Measurements from ENCODE around the gene EREG. TPM values are rescaled to one million over a fixed set of nuclear protein-coding genes. Genes with fewer than 3 reads are reported as not detected.

EREG gene
- total RNA-seq, 2 experiments from 2014 or later, result not detected

DNA sequence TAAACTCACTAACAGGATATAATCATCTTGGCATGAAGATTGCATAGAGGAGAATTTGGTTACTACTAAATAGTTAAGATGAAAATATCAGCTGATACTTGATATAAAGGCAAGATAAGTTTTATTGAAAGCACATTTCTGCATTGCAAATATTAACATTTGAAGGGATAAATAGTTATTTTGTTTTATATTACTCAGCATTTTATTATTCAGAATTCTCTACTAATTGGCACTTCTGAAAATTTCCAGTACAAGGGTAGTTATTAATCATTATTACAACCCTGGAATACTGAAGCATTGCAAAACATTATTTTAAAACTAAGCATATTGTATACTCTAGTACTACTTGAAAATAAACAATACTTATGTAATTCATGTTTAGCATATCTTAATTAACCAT, 47.3 kb downstream of the EREG start:
- ATAC-seq (no peak), DNase-seq (no peak)
- Mint-ChIP-seq H3K36me3 (ENCODE audit: low read depth) (no peaks in the 10 kb centered on the region), H3K4me3 (no peak overlapping the region), H3K27me3 (peaks cover 4% of the 10 kb centered on the region), H3K27ac (no peak overlapping the region), H3K9me3 (no peaks in the 10 kb centered on the region), H3K4me1 (ENCODE audit: low read depth) (no peaks in the 10 kb centered on the region)
- intact Hi-C loops (cut with micrococcal nuclease), result no loop called here
- POLR2A ChIA-PET, result no interaction called here
- TF ChIP-seq, protein P1, sequence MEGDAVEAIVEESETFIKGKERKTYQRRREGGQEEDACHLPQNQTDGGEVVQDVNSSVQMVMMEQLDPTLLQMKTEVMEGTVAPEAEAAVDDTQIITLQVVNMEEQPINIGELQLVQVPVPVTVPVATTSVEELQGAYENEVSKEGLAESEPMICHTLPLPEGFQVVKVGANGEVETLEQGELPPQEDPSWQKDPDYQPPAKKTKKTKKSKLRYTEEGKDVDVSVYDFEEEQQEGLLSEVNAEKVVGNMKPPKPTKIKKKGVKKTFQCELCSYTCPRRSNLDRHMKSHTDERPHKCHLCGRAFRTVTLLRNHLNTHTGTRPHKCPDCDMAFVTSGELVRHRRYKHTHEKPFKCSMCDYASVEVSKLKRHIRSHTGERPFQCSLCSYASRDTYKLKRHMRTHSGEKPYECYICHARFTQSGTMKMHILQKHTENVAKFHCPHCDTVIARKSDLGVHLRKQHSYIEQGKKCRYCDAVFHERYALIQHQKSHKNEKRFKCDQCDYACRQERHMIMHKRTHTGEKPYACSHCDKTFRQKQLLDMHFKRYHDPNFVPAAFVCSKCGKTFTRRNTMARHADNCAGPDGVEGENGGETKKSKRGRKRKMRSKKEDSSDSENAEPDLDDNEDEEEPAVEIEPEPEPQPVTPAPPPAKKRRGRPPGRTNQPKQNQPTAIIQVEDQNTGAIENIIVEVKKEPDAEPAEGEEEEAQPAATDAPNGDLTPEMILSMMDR (IDR thresholded peaks at IDR 0.05), result no peak
- CTCF ChIA-PET, result no interaction called here

DNA sequence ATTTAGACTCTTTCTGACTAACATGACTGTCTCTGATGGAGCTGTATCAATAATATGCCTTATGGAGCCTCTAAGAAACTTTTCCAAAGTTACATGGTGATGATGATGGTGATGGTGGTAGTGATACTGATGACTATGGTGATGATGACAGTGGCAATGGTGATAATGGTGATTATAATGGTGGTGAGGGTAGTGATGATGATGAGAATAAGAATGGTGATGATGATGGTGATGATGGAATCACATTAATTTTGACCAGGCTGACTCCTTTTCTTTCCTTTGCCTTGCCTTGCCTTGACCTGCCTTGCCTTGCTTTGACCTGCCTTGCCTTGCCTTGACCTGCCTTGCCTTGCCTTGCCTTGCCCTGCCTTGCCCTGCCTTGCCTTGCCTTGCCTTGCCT, 48.3 kb downstream of the EREG start:
- TF ChIP-seq, protein P1 (IDR thresholded peaks at IDR 0.05), result no peak
- no peak overlapping the region for H3K4me3 Mint-ChIP-seq
- no peaks in the 10 kb centered on the region for H3K4me1 Mint-ChIP-seq (ENCODE audit: low read depth)
- DNase-seq, result no peak
- intact Hi-C loops (cut with micrococcal nuclease), result no loop called here
- no peaks in the 10 kb centered on the region for H3K36me3 Mint-ChIP-seq (ENCODE audit: low read depth)
- ATAC-seq, result no peak
- no peaks in the 10 kb centered on the region for H3K9me3 Mint-ChIP-seq
- POLR2A ChIA-PET, result no interaction called here
- H3K27ac Mint-ChIP-seq, result no peak overlapping the region
- H3K27me3 Mint-ChIP-seq, result peaks cover 8% of the 10 kb centered on the region
- CTCF ChIA-PET, result no interaction called here

- ATAC-seq (no peak), DNase-seq (no peak)
- no peaks in the 10 kb centered on the region for H3K4me1 Mint-ChIP-seq (ENCODE audit: low read depth)
- TF ChIP-seq, protein P1 (IDR thresholded peaks at IDR 0.05), result no peak
- peaks cover 10% of the 10 kb centered on the region for H3K27me3 Mint-ChIP-seq
- intact Hi-C loops (cut with micrococcal nuclease), result no loop called here
- H3K27ac Mint-ChIP-seq, result peak overlapping the region; percentile 18
- no peaks in the 10 kb centered on the region for H3K9me3 Mint-ChIP-seq
- no peak overlapping the region for H3K4me3 Mint-ChIP-seq
- H3K36me3 Mint-ChIP-seq (ENCODE audit: low read depth), result no peaks in the 10 kb centered on the region
- POLR2A ChIA-PET, result no interaction called here
- CTCF ChIA-PET, result no interaction called here
These were observed 49.3 kb downstream of the EREG start for GRCh38 chr4:74414149-74414809.

DNA sequence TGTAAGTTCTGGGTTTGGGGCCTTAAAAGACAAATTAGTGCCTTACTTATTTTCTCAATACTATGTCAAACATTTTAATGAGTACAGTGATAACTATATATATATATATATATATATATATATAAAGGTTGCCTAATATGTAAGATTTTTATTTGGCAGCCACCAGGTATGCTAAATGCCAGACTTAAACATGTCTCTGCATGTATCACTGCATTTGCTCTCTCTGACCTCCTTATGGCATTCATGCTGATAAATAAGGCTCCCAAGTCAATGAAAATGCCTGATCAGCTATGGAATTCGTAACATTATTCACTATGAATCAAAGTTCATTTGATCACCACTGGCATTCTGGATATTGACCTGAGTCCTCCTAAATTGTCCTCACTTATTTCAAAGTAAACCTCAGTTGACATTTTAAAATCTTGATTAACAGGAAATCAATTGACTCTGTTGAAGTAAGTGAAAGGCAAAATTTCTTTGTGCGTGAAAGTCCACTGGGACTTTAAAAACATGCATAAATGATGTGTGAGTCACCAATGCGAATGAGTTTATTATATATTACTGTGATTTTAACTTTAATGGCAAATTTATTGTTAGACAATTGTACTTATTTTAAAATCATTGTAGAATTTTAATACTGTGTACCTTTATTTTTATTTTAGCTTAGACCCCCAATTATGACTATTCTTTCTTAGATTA, 50.8 kb downstream of the EREG start:
- H3K27me3 Mint-ChIP-seq, result peaks cover 13% of the 10 kb centered on the region
- no peak overlapping the region for H3K27ac Mint-ChIP-seq
- H3K9me3 Mint-ChIP-seq, result no peaks in the 10 kb centered on the region
- ATAC-seq (no peak), DNase-seq (no peak)
- TF ChIP-seq, protein P1 (IDR thresholded peaks at IDR 0.05), result no peak
- H3K36me3 Mint-ChIP-seq (ENCODE audit: low read depth), result no peaks in the 10 kb centered on the region
- ChIA-PET POLR2A (no interaction called here), CTCF (no interaction called here)
- intact Hi-C loops (cut with micrococcal nuclease), result no loop called here
- H3K4me1 Mint-ChIP-seq (ENCODE audit: low read depth), result no peaks in the 10 kb centered on the region
- H3K4me3 Mint-ChIP-seq, result no peak overlapping the region

GRCh38 chr4:74418063-74418670, 53.2 kb downstream of the EREG start:
- ChIA-PET CTCF (no interaction called here), POLR2A (no interaction called here)
- Mint-ChIP-seq H3K27ac (no peak overlapping the region), H3K4me3 (no peak overlapping the region), H3K36me3 (ENCODE audit: low read depth) (no peaks in the 10 kb centered on the region), H3K27me3 (peaks cover 14% of the 10 kb centered on the region), H3K9me3 (no peaks in the 10 kb centered on the region), H3K4me1 (ENCODE audit: low read depth) (no peaks in the 10 kb centered on the region)
- intact Hi-C loops (cut with micrococcal nuclease), result no loop called here
- TF ChIP-seq, protein P1 (IDR thresholded peaks at IDR 0.05), result no peak
- ATAC-seq (no peak), DNase-seq (no peak)

Measured in activated CD8-positive, alpha-beta T cell treated with anti-CD3 and anti-CD28 coated beads for 36 hours (primary cell).